Cortex of kidney (tissue), 1 donor: ENCODE results near the gene ATP9A.

Source experiments
- DNase-seq: peaks from one replicate; lab custom pipeline; 2025; lab: John Stamatoyannopoulos, UW

Gene ATP9A

DNA sequence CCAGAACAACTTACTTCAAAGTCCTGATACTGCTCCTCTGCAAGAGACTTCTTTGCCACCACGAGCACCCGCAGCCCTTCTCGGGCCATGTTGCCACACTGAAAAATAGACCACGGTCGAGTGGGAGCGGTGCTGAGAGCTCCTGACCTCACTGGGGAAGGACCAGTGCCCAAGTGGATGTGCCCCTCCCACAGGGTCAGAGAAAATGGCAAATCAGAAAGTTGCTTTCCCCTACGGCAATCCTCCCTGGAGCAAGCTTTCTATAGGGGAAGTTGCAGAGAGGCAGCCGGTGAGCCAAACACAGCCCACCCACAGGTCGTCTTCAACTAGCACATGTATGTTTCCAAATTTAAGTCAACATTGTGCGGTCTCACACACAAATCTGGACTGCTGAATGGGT lies 140.6 kb downstream of the ATP9A start:
- DNase-seq, result no peak

DNA sequence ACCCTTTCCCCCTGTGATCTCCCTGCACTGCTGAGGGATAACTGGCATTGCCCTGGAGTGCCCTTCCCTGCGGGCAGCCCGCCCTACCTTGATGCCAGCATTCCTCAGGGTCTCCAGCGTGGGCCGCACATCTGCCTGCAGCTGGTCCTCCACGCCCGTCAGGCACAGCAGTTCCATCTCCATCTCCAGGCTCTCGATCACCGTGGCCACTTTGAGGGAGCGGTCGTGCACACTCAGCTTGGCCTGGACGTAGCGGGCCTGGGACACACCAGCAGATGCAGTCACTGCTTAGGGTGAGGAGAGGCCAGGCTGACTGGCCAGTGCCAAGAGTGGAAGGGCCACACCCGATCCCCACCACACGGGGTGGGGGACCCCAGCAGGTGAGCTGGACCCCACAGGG lies 143.1 kb downstream of the ATP9A start:
- no peak for DNase-seq

DNA sequence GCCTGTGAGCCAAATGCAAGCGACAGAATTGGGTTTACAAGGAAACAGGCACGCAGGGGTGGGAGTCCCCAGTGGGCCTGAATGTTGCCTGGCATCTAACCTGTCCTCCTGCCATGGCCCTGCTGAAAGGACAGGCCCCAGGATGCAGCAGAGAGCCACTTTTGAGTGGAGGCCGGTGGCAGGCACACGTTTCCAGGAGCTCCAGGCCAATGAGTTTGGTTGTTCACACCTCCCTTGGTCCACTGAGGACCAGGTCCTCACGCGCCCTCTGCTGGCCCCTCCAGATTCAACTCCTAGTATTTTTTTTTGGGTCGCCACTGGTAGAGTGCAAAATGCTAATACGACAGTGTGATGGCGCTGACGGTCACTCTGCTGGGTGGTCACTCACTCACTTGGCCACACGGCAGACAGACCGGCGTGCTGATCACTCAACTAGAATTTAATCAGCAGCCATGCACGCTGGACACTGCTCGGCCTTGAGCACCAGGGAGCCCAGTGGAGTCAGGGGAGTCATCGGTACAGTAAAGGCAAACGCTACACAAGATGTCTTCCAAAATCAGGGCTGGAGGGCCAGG lies 143.9 kb downstream of the ATP9A start:
- no peak for DNase-seq

DNA sequence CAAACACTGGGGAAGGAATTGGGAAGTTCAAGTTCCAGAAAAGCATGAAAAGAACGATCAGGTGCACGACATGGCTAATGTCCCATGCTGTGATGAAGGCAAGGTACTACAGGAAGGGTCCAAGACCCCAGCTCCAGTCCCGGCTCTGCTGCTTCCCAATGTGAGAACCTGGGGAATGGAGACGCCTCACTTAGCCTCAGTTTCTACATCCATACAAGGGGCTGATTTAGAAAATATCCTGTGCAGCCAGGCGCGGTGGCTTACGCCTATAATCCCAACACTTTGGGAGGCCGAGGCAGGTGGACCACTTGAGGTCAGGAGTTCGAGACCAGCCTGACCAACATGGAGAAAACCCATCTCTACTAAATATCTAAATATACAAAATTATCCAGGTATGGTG lies 144.9 kb downstream of the ATP9A start:
- no peak for DNase-seq

DNA sequence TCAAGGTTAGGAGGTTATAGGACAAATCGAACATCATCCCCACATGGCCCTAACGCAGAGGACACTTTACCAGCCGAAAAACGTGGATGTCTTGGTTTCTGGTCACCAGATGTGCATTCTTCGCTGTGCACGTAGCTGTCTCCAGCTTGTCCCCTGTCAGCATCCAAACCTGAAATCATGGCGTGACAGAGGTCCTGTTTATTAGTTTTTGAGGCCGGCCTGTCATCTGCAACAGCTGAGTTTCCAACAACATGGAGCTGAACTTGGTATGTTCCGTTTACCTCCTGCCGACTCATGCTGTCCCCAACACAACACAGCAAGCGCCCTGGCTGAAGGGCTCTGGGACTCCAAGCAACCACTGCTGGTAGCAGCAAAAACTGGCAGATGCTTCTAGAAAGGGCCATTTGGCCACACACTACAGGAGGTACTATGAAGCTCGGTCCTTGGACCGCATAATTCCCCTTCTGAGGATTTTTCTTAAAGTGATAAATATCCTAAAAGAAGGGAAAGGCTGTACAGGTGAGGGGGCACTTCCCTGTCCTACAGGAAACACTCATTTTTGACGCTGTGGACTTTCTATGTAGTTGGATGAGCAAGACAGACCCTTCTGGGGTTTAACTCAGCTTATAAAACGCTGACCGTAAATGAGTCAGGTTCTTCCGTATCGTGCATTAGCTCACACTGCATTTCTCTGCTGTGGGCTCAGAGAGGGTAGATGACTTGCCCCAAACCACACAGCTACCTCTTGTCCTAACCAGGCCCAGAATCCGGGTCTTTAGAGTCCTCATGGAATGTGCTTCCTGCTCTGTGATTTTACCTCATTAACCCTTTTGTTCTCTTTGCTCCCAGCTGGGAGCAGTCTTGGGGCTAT lies 146.0 kb downstream of the ATP9A start:
- no peak for DNase-seq

DNA sequence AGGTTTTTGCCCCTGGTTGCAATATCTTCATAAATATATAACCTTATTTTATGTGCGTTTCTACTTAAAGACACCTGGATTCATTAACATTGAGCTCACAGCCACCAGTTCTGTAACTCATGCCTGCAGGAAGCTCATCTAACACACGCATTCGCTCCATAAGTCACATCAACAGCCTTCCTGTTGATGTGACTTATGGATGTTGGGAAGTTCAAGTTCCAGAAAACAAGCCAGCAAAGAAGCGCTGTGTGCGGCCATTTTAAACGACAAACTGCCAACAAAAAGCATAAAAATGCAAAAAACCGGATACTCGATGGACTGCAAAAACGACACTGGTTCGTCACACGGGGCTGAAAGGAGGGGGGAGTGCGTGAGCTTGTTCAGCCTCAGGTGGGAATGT lies 147.8 kb downstream of the ATP9A start:
- no peak for DNase-seq

DNA sequence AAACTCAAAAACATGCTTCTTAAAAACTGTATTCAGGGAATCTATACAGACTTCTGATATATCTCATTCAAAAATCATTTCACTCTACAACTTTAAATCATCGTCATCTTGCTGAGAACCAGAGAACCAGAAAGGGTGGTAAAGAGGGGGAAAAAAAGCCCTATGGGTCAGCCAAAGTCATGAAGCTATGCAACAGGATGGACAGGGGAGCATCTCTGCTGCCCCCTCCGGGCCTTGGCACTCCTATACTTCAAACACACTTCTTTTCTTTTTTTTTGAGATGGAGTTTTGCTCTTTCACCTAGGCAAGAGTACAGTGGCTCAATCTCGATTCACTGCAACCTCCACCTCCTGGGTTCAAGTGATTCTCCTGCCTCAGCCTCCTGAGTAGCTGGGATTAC lies 152.1 kb downstream of the ATP9A start:
- no peak for DNase-seq

DNA sequence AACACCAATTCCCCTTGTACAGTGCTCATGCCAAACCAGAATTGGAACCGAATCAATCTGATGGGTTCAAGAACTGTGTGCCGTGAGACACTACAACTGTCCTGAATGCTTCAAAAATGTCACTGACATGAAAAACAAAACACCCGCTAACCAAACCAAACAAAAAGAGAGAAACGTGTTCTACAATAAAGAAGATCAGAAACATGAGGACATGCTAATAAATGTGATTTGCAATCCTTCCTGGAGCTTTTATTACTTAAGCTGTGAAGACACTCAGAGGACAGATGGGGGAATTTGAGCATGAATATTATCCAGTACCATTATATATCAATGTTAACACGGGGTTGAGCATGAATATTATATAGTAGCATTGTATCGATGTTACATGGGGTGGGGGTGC lies 153.5 kb downstream of the ATP9A start:
- no peak for DNase-seq

DNA sequence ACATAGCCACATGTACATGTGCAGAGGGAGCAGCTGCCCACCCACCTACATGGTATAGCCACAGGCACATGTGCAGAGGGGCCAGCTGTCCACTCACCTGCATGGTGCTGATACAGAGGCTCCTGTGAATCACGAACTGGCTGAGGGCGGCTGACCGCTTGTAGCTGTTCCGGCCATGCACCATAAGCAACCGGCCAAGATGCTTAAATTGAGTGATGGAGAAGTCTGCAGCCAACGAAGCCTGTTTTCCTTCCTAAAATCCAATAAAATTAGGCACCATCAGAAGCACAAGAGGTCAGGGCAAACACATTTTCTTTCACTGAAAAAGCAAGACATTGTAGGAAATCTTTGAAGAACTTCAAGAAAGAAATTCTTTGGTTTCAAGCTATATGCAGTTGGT lies 154.6 kb downstream of the ATP9A start:
- DNase-seq, result no peak

DNA sequence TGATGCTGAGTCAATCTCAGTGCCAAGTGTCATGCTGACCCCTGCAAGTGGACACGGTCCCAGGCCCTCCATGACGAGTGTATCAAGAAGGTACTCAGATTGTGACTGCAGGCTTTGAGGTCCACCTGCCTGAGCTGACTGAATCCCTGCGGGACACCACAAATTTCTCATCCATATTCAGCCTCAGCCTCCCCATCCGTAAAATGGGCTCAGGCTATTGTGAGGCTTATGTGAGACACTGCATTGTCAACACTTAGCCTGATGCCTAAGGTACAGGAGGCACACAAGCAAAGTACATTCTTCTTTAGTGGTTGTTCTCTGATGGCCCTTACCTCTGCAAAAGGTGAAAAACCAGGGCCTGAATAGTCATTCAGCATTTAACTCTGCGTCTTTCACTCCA lies 155.3 kb downstream of the ATP9A start:
- no peak for DNase-seq

DNA sequence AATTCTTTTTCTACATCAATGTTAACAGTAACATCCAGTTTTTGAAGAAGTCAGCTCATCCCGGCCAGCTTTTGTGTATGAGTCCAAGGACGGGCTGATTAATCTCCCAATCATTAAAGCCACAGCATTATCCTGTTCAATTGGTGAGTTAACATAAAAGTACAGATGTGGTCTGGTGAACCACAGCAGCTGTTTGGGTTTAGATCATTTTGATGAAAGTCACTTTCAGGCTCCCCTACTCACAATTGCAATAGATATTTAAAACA lies 156.6 kb downstream of the ATP9A start:
- no peak for DNase-seq

DNA sequence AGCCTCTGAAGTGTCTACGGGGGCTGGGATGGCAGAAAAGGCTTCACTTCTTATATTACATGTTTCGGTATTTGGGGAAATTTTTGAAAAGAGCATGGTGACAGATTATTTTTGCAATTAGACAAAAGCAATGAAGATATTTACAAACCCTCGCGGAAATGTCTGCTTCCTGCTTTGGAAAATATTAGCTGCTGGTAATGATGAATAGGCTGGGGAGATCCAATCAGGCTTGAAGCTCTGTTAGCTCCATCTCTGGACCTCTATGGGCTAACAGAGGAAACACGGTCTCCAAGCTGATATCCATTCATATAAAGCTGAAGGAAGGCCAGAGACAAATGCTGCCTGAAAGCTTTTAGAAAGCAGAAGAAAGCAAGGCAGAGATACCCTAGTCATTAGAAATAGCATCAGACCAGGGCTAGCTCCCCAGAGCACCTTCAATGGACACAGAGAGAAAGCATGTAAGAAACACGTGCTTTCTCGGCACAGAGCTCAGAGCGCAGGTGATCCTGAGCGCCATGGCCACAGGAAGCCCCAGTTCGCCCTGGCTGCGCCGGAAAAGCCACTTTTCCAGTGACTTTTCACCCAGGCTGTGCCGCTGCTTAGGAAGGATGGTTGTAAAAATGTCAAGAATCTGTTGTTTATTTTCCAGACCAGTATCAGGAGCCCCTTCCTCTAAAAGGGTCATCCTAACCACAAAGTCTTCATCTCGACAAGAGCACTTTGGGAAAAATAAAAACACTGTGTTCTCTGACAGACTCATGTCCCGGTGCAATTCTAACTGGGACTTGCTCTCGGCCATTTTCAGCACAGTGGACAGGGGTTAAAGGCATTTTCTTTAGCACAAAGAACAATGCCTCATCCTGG lies 157.2 kb downstream of the ATP9A start:
- no peak for DNase-seq

DNA sequence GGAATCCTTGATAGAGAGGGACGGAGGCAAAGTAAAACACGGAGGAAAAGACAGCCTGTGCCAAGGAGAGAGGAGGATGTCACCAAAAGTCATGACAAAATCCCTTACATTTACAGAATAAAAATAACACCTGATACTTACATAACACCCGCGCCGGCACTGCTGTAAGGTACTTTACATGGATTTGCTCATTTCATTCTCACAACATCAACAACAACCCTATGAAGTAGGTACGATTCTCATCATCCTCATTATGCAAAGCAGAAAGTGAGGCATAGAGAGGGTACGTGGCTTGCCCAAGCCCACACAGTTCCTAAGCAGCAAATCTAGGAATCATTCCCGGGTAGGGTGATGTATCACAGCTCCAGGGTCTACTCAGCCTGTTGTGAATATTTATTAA lies 158.1 kb downstream of the ATP9A start:
- DNase-seq, result no peak

DNA sequence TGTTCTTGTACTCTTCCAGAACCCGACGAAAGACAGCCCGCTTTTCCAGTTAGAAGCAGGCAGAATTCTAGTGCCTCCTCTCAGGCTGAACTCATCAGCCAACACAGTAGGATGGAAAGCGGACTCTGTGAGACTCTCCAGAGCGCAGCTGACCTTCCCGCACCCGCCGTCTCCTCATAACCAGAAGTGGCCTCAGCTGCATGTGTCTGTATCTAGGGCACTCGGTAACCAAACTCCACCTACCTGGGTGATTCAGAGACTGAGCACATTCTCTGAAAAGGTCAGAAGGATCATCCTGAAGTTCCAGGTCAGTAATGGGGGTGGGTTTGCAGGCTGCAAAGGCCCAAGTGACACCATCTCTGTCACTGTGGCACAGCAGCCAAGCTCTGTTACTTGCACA lies 158.9 kb downstream of the ATP9A start:
- DNase-seq, result no peak

DNA sequence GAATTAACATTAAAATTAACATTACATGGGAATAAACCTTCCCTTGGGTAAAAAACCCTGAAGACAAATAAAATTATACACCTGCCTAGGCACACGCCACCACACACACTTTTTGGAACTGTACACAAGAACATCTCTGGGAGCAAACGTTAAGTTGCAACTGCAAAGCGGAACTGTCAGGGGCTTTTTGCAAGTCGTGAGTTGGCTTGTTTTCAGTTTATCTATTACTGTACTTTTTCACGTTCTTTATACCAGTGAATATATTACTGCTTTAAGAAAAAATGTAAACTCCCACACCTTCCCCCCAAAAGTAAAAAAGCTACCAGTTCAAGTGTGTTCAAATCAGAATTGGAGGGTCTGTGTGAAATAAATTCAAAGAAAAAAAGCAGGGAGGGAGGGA lies 160.1 kb downstream of the ATP9A start:
- no peak for DNase-seq

DNA sequence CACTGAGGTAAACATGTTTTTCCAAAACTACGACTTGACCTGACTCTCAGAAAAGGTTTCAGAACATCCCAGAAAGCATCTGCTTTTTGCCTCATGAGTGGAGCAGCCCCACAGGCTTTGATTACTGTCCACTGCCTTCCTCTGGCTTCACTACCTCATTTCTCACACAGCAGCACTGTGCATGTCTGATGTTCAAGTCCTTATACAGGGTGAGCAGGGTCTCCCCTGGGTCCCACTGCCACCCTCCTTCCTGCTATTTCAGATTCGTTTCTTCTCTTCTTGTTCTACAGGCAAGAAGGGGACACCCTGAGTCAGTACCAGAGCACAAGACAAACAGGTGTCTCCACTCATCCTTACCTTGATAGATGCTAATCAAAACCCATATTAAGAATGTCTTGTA lies 161.0 kb downstream of the ATP9A start:
- no peak for DNase-seq

DNA sequence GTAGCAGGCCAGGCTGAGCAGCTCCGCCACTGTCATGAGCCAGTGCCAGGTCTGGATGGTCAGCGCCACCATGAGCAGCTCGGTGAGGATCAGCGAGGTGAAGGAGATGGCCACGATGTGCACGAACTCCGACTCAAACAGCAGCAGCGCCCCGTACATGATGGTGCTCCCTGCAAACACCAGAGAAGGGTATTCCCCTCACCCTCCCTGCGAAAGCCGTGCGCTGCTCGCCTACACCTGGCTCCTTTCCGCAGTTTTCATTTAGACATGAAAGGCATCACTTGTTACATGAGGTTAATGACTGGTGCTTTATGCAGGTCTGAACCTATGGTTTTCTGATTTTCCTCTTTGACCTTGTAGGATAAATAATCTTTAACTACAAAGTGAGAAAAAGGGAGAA lies 163.3 kb downstream of the ATP9A start:
- no peak for DNase-seq

DNA sequence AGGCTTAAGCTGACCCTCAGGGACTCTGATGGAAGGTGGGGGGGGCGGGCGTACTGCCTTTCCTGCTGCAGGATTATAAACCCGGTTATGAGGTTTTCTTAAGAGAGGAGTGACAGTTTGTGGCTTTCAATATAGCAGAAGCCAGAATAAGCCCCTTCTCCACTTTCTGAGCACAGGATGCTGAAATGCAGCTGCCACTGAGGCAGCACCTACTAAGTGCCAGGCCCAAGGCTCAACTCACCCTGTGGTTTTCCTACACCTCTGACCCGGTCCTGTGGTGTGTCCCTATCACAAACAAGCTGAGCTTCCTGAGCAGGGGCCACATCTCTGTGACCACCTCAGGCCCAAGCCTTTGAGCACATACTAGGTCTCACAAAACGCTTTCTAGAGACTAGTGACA lies 166.1 kb downstream of the ATP9A start:
- no peak for DNase-seq

DNA sequence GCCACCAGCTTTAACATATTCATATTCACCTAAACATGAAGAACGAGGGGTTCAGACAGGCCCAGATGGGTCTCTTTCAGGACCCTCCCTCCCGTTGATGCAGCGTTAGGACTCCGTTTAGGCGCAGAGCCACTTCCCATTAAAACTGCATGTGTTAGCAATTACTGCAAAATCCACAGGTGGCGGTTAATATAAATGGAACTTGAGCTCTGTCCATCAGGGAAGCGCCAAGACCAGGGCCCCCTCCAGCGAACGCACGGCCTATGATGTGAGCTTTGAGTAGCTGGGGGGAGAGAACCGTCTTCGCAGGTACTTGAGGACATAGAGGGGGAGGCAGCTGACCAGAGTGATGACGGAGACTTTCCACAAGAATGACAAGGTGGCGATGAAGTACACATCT lies 167.2 kb downstream of the ATP9A start:
- DNase-seq, result no peak

DNA sequence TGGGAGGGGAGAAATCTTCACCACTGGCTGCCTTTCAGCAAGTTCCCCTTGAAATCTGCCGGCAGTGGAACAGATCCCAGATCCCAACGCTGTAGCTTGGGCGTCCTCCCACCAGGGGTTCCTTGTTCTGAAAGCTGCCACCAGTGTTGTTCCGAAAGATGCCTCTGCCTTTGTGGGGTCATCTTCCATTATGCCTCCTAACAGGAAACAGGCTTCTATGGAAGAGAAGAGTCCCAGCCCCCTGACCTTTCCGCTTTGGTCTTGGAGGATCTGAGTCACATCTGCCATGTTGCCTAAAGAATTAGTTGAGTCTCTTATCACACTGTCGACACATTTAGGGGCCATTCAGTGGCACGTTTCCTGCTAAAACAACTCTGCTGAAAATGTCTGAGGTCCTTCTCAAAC lies 168.2 kb downstream of the ATP9A start:
- DNase-seq, result no peak

DNA sequence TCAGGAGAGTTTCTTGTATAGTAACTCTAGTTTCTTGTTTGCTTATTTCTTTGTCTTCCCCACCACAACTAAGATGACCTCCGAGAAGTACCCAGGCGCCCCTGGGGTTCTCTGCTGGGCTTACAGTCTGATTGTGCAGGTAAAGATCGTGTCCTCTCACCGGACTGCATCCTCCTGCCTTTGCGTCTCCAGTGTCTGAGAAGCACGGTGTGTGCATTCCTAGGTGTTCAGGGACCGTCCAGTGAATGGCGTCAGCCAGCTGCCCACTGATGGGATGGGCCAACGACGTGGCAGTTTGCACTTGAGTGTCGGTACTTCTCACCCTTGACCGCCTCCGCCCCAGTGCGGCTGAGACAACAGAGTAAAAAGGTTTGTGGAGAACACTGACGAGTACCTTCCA lies 169.6 kb downstream of the ATP9A start:
- no peak for DNase-seq

DNA sequence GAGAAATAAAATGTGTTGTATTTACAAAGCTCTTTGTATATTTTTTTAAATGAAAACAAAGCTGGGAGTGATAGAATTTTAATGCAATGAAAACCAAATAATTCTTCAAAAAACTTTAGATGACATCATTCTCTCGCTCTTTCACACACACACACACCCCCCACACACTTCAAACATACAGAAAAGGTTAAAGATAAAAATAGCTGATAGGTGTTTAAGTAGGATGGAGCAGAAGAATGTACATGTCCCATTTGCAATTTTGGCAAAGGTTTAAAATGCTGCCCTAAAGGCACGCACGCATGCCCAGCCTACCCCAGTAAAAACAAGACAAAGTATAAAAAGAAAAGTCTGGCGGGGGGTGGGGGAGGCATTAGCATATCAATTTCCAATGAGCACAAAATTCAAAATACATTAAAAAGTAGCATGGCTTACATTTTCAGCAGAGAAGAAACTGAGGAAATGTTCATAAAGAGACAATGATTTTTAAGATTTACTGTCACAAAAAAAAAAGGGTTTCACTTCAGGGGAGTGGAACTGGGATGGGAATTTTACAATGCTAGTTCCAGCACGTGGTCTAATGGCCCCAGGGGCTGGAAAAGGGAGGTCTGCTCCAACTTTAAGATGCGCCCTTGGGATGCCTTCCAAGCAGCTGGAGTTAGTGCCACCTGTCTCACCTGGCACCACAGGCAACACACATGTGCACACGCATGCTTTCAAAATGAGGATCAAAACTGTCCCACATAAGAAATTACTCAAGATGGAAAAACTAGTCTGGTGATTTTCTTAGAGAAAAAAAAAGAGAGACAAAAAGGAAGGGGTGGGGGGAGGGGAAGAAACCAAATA lies 170.6 kb downstream of the ATP9A start:
- DNase-seq, result no peak
